Astrocyte (in vitro differentiated cells and primary cell): ENCODE data around the gene ITGB3. TPM values are rescaled to one million over a fixed set of nuclear protein-coding genes. Genes with fewer than 3 reads are reported as not detected.

Experiments used
- DNase-seq: peaks from one replicate; pipeline ENCODE4 v3.0.0-alpha.2; 2010; ENCODE audit warnings: low read depth
- FAIRE-seq: peaks from 2 replicates; lab custom pipeline; 2011; peaks lifted over from hg19 to GRCh38; lab: Jason Lieb, UNC
- H2AFZ ChIP-seq: 2 replicates; pipeline ENCODE4 v1.6.0; 2012; ENCODE audit warnings: low read depth, low read length, inconsistent platforms
- H3K27ac ChIP-seq: 2 replicates; pipeline ENCODE4 v1.5.1; 2011; ENCODE audit warnings: low read depth, low read length, inconsistent platforms
- H3K27me3 ChIP-seq: 2 replicates; pipeline ENCODE4 v1.6.0; 2011; ENCODE audit warnings: low read length, inconsistent platforms; ENCODE audit not compliant: insufficient read depth
- H3K36me3 ChIP-seq: 2 replicates; pipeline ENCODE4 v1.5.1; 2011; ENCODE audit warnings: low read length, inconsistent platforms; ENCODE audit not compliant: insufficient read depth
- H3K4me1 ChIP-seq: 2 replicates; pipeline ENCODE4 v1.5.1; 2011; ENCODE audit warnings: low read length, inconsistent platforms; ENCODE audit not compliant: insufficient read depth
- H3K4me2 ChIP-seq: 2 replicates; pipeline ENCODE4 v1.6.0; 2012; ENCODE audit warnings: low read length, inconsistent platforms
- H3K4me3 ChIP-seq: 2 replicates; pipeline ENCODE4 v1.5.1; 2011; ENCODE audit warnings: low read depth, mild to moderate bottlenecking, low read length, inconsistent platforms; ENCODE audit not compliant: insufficient read depth
- H3K79me2 ChIP-seq: 2 replicates; pipeline ENCODE4 v1.6.0; 2012; ENCODE audit warnings: mild to moderate bottlenecking, low read length, inconsistent platforms; ENCODE audit not compliant: insufficient read depth
- H3K9ac ChIP-seq: 2 replicates; pipeline ENCODE4 v1.6.0; 2012; ENCODE audit warnings: mild to moderate bottlenecking, low read length, inconsistent platforms
- H3K9me3 ChIP-seq: 2 replicates; pipeline ENCODE4 v1.5.1; 2012; ENCODE audit warnings: low read depth, mild to moderate bottlenecking, low read length, inconsistent platforms; ENCODE audit not compliant: insufficient read depth
- H4K20me1 ChIP-seq: 2 replicates; pipeline ENCODE4 v1.6.0; 2012; ENCODE audit warnings: low read length, inconsistent platforms; ENCODE audit not compliant: insufficient read depth
- H3K27ac Mint-ChIP-seq: one replicate; pipeline ENCODE4 v1.8.0; 2021; ENCODE audit warnings: mild to moderate bottlenecking, mixed read lengths; ENCODE audit not compliant: unreplicated experiment
- H3K27me3 Mint-ChIP-seq: one replicate; pipeline ENCODE4 v1.8.0; 2021; ENCODE audit warnings: low read depth, mixed read lengths; ENCODE audit not compliant: unreplicated experiment
- H3K36me3 Mint-ChIP-seq: one replicate; pipeline ENCODE4 v1.8.0; 2021; ENCODE audit warnings: low read depth, mixed read lengths; ENCODE audit not compliant: unreplicated experiment
- H3K4me1 Mint-ChIP-seq: one replicate; pipeline ENCODE4 v1.8.0; 2021; ENCODE audit warnings: low read depth, mixed read lengths; ENCODE audit not compliant: unreplicated experiment
- H3K4me3 Mint-ChIP-seq: one replicate; pipeline ENCODE4 v1.8.0; 2021; ENCODE audit warnings: mild to moderate bottlenecking, moderate library complexity, mixed read lengths; ENCODE audit not compliant: unreplicated experiment
- H3K9me3 Mint-ChIP-seq: one replicate; pipeline ENCODE4 v1.8.0; 2021; ENCODE audit warnings: mild to moderate bottlenecking, mixed read lengths; ENCODE audit not compliant: unreplicated experiment
- EZH2 ChIP-seq: IDR thresholded peaks from 2 replicates; pipeline ENCODE4 v1.6.1; 2012; ENCODE audit warnings: mild to moderate bottlenecking, low read length, inconsistent platforms; ENCODE audit not compliant: insufficient read depth
- total RNA-seq: library from RNA; stranded (reverse); gene quantifications from 2 replicates; pipeline ENCODE4 v1.2.1, GENCODE V29; 2021
- TF ChIP-seq, protein P1 (sequence below): IDR thresholded peaks from 2 replicates; pipeline ENCODE4 v1.5.1; 2011; ENCODE audit warnings: low read depth, mild to moderate bottlenecking, inconsistent platforms, low read length, moderate library complexity; ENCODE audit not compliant: insufficient read depth

Gene ITGB3
- total RNA-seq, 1 donor from 2014 or later, result 44.0 TPM

DNA sequence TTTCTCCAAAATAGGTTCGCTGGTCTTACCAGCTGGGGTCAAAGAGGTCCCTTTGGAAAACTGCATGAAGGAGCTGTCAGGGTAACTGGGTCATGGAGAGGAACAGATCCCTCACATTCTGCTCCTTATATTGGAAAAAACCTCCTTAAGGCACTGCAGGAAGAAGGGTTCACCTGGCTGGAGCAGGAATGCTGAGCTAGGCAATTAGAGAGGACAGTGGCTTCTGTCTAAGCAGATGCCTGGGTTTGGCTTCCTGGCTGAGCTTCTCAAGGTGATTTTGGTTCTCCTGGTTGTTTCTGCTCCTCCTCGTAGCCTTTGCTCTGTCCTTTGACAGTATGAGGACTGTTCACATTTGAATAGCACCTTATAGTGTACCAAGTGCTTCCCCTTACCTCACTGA lies 19.6 kb downstream of the ITGB3 start:
- peaks cover 32% of the 10 kb centered on the region for H3K4me1 ChIP-seq
- H3K4me2 ChIP-seq, result no peak overlapping the region
- no peaks in the 10 kb centered on the region for H3K9me3 ChIP-seq
- TF ChIP-seq EZH2, result no peak
- TF ChIP-seq, protein P1, sequence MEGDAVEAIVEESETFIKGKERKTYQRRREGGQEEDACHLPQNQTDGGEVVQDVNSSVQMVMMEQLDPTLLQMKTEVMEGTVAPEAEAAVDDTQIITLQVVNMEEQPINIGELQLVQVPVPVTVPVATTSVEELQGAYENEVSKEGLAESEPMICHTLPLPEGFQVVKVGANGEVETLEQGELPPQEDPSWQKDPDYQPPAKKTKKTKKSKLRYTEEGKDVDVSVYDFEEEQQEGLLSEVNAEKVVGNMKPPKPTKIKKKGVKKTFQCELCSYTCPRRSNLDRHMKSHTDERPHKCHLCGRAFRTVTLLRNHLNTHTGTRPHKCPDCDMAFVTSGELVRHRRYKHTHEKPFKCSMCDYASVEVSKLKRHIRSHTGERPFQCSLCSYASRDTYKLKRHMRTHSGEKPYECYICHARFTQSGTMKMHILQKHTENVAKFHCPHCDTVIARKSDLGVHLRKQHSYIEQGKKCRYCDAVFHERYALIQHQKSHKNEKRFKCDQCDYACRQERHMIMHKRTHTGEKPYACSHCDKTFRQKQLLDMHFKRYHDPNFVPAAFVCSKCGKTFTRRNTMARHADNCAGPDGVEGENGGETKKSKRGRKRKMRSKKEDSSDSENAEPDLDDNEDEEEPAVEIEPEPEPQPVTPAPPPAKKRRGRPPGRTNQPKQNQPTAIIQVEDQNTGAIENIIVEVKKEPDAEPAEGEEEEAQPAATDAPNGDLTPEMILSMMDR, result no peak
- H2AFZ ChIP-seq, result no peak overlapping the region
- Mint-ChIP-seq H3K4me3 (no peak overlapping the region), H3K9me3 (peaks cover 9% of the 10 kb centered on the region), H3K27ac (peak overlapping the region; percentile 60), H3K4me1 (peaks cover 60% of the 10 kb centered on the region), H3K36me3 (peaks cover 15% of the 10 kb centered on the region), H3K27me3 (no peaks in the 10 kb centered on the region)
- H3K9ac ChIP-seq, result no peak overlapping the region
- no peak for FAIRE-seq
- H3K79me2 ChIP-seq, result no peaks in the 10 kb centered on the region
- no peak for DNase-seq
- H4K20me1 ChIP-seq, result no peaks in the 10 kb centered on the region
- H3K27me3 ChIP-seq, result no peaks in the 10 kb centered on the region
- H3K36me3 ChIP-seq, result no peaks in the 10 kb centered on the region
- no peak overlapping the region for H3K27ac ChIP-seq
- H3K4me3 ChIP-seq, result no peak overlapping the region

DNA sequence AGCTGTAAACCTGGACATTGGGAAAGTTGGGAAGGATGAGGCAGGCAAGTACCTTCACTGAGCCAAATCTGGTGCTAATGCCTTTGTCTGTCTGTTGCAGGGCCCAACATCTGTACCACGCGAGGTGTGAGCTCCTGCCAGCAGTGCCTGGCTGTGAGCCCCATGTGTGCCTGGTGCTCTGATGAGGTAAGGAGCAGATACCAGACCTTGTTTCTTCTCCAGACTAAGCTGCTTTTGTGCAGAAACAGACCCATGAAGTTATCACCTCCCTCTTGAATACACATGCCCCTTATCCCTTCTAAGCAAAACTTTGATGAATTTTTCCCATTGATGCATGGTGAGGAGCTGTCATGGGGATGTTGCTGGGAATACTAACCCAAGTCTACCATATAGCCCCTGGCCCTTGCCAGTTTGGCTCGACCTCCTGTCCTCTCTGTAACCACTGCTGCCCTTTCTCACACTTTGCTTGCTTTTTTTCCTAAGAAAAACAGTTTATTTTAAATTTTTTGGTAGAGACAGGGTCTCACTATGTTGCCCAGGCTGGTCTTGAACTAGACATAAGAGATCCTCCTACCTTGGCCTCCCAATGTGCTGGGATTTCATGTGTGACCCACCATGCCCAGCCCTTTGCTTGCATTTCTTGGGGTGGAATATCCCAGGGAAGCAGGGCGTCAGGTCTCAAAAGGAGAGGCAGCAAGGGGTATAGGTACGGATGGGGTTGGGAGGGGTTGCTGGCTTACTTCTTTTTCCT lies 20.9 kb downstream of the ITGB3 start:
- Mint-ChIP-seq H3K4me1 (peaks cover 67% of the 10 kb centered on the region), H3K27me3 (no peaks in the 10 kb centered on the region), H3K27ac (peak overlapping the region; percentile 100), H3K9me3 (peaks cover 6% of the 10 kb centered on the region), H3K36me3 (peaks cover 11% of the 10 kb centered on the region), H3K4me3 (peak overlapping the region; percentile 21)
- H2AFZ ChIP-seq, result no peak overlapping the region
- H3K9me3 ChIP-seq, result no peaks in the 10 kb centered on the region
- FAIRE-seq (no peak), DNase-seq (no peak)
- H3K4me2 ChIP-seq, result peak overlapping the region; percentile 67
- H4K20me1 ChIP-seq, result no peaks in the 10 kb centered on the region
- H3K4me1 ChIP-seq, result peaks cover 41% of the 10 kb centered on the region
- H3K9ac ChIP-seq, result peak overlapping the region; percentile 56
- H3K36me3 ChIP-seq, result no peaks in the 10 kb centered on the region
- no peaks in the 10 kb centered on the region for H3K79me2 ChIP-seq
- TF ChIP-seq EZH2, result no peak
- TF ChIP-seq, protein P1, result no peak
- no peaks in the 10 kb centered on the region for H3K27me3 ChIP-seq
- no peak overlapping the region for H3K4me3 ChIP-seq
- H3K27ac ChIP-seq, result peak overlapping the region; percentile 71
